PFSK-1 (cell line): Measurements from ENCODE around the gene RPRD1B.

Source experiments
- POLR2AphosphoS5 ChIP-seq: IDR thresholded peaks from 2 replicates; pipeline ENCODE4 v1.6.1; 2012; ENCODE audit warnings: low read depth, mild to moderate bottlenecking, control low read depth, low read length, moderate library complexity
- REST ChIP-seq, 2 experiments: IDR thresholded peaks; 2 replicates each; pipeline versions ENCODE4 v1.6.1 to v1.8.0; 2011 to 2012; ENCODE audit warnings: low read depth in 2 of 2, low read length in 2 of 2, control low read depth in 1 of 2, inconsistent platforms in 1 of 2, mild to moderate bottlenecking in 1 of 2, moderate library complexity in 1 of 2; ENCODE audit not compliant: insufficient read depth in 1 of 2
- SIN3A ChIP-seq: IDR thresholded peaks from 2 replicates; pipeline ENCODE4 v1.6.1; 2012; ENCODE audit warnings: mild to moderate bottlenecking, low read length, moderate library complexity, borderline replicate concordance; ENCODE audit not compliant: insufficient read depth
- TAF1 ChIP-seq: IDR thresholded peaks from 2 replicates; pipeline ENCODE4 v1.6.1; 2012; ENCODE audit warnings: low read length, control low read depth, borderline replicate concordance; ENCODE audit not compliant: insufficient read depth

GRCh38 chr20:38085026-38085425, 51.5 kb downstream of the RPRD1B start:
- TF ChIP-seq REST (IDR thresholded peaks at IDR 0.05; ENCODE audit: insufficient read depth in 1 of 2, low read depth in 2 of 2, low read length in 2 of 2) (no peak), SIN3A (no peak), TAF1 (no peak), POLR2AphosphoS5 (no peak)
